ENCODE results near the gene MYL11. TPM values are rescaled to one million over a fixed set of nuclear protein-coding genes. Genes with fewer than 3 reads are reported as not detected.

The MYL11 gene
- polyA plus RNA-seq, 1 of the 3 experiments (the other 2 are of a cell fraction) = 0.23 TPM

- no peak overlapping the region for H3K9ac ChIP-seq
- no peaks in the 10 kb centered on the region for H3K9me2 ChIP-seq
- TF ChIP-seq USF2 (IDR thresholded peaks at IDR 0.05; ENCODE audit: borderline replicate concordance, low read depth, low read length) = no peak
- TF ChIP-seq RXRA (IDR thresholded peaks at IDR 0.05; ENCODE audit: borderline replicate concordance, low read depth) = no peak
- TF ChIP-seq CHD2 (IDR thresholded peaks at IDR 0.05; ENCODE audit: low read length, partially characterized antibody) = no peak
- TF ChIP-seq YY1 (IDR thresholded peaks at IDR 0.05; ENCODE audit: low read depth) = no peak
- no peak for TF ChIP-seq GATA2 (CRISPR knock-in tag; IDR thresholded peaks at IDR 0.05)
- no peak for TF ChIP-seq POLR2AphosphoS5 (IDR thresholded peaks at IDR 0.05; ENCODE audit: low read depth, low read length)
- TF ChIP-seq RFX5 (IDR thresholded peaks at IDR 0.05; ENCODE audit: low read length) = no peak
- TF ChIP-seq FOSL2 (IDR thresholded peaks at IDR 0.05; ENCODE audit: borderline replicate concordance, low read depth) = no peak
- no peak for TF ChIP-seq EZH2phosphoT487 (IDR thresholded peaks at IDR 0.05; ENCODE audit: borderline replicate concordance, low read depth)
- TF ChIP-seq ZBTB33 (IDR thresholded peaks at IDR 0.05; ENCODE audit: borderline replicate concordance, low read depth) = no peak
- TF ChIP-seq MAX (IDR thresholded peaks at IDR 0.05; ENCODE audit: low read depth) = no peak
- TF ChIP-seq FOXM1 (IDR thresholded peaks at IDR 0.05; ENCODE audit: low read depth) = no peak
- no peak for TF ChIP-seq NRF1 (IDR thresholded peaks at IDR 0.05; ENCODE audit: low read depth, low read length)
- no peak for TF ChIP-seq PBX3 (IDR thresholded peaks at IDR 0.05)
- TF ChIP-seq TCF12 (IDR thresholded peaks at IDR 0.05) = no peak
- no peak for TF ChIP-seq MXI1 (IDR thresholded peaks at IDR 0.05; ENCODE audit: low read depth, low read length)
- TF ChIP-seq SIN3A (IDR thresholded peaks at IDR 0.05; ENCODE audit: borderline replicate concordance, low read depth, low read length) = no peak
- no peak for TF ChIP-seq RCOR1 (IDR thresholded peaks at IDR 0.05; ENCODE audit: low read length)
- no peak for TF ChIP-seq JUND (IDR thresholded peaks at IDR 0.05)
- H4K20me1 ChIP-seq (ENCODE audit: insufficient read depth) = peaks cover under 1% of the 10 kb centered on the region; the same call in 1 of the 2 replicates
- H3K36me3 ChIP-seq (replicated peaks in 1 of 2; ENCODE audit: control insufficient read depth in 1 of 2, insufficient read depth in 2 of 2, low read length in 1 of 2) = peaks cover 11 to 28% of the 10 kb centered on the region in 2 experiments
- POLR2A ChIA-PET = no interaction called here
- peaks cover 16% of the 10 kb centered on the region for H3F3A ChIP-seq (replicated peaks; ENCODE audit: insufficient read depth)
- H3K9me3 ChIP-seq = no peaks in the 10 kb centered on the region
- no peaks in the 10 kb centered on the region for H3K27me3 ChIP-seq (ENCODE audit: insufficient read depth)
- no peak overlapping the region for H3K4me3 ChIP-seq (ENCODE audit: low read depth in 2 of 2, low read length in 1 of 2)
- peaks cover 7% of the 10 kb centered on the region; the same call in 1 of the 2 replicates for H3K79me2 ChIP-seq (ENCODE audit: insufficient read depth)
- H2AFZ ChIP-seq (ENCODE audit: low read depth) = no peak overlapping the region
- WGBS (ENCODE audit: low lambda C conversion rate) = 93% methylated on average over 5 of the region's 5 CpGs
- no peak overlapping the region for H3K27ac ChIP-seq (ENCODE audit: low read depth in 2 of 2, low read length in 1 of 2)
- no peak for DNase-seq
- H3K4me2 ChIP-seq = no peak overlapping the region
- CTCF ChIA-PET = interaction anchor here (1.0 to 4.0 kb wide), 3 partner anchors 9 to 29 kb away, joined by 5 to 24 read pairs (median 13); partner anchors contain the start of gene DCTPP1
- H3K4me1 ChIP-seq (ENCODE audit: control insufficient read depth in 1 of 2, insufficient read depth in 2 of 2, low read depth in 1 of 2, low read length in 1 of 2) = peaks cover 0 to 12% of the 10 kb centered on the region in 2 experiments; a peak in 1 of 4 replicates
These were observed 46.4 kb downstream of the MYL11 start for GRCh38 chr16:30421010-30421409.

Small RNA genes lying within 50 kb of the gene (small RNA-seq; reads per million reads assigned to genes)
- 0 to 23.0 (median 0) reads per million in 7 experiments for gene RF00406

Other genes with a start within 250 kb of the MYL11 start
- 13.0 and 13.5 TPM in 2 replicates for gene CORO1A, start 191.2 kb upstream of the MYL11 start, polyA plus RNA-seq (2012; rRNA removed)
- 660 and 726 TPM in 2 replicates for gene BOLA2B, start 181.1 kb upstream of the MYL11 start, polyA plus RNA-seq (2012; rRNA removed)
- 45.0 and 68.8 TPM in 2 replicates for gene SLX1A, start 180.9 kb upstream of the MYL11 start, polyA plus RNA-seq (2012; rRNA removed)
- gene SULT1A3, start 175.5 kb upstream of the MYL11 start, polyA plus RNA-seq (2012; rRNA removed) = 20.4 and 24.1 TPM in 2 replicates
- gene NPIPB13, start 126.3 kb upstream of the MYL11 start, polyA plus RNA-seq (2012; rRNA removed) = 1.9 and 5.3 TPM in 2 replicates
- 80.8 and 85.3 TPM in 2 replicates for gene CD2BP2, start 19.5 kb upstream of the MYL11 start, polyA plus RNA-seq (2012; rRNA removed)
- 15.7 and 20.5 TPM in 2 replicates for gene TBC1D10B, start 4.3 kb upstream of the MYL11 start, polyA plus RNA-seq (2012; rRNA removed)
- gene SEPTIN1, start 7.8 kb downstream of the MYL11 start, polyA plus RNA-seq (2012; rRNA removed) = 0.13 and 0.25 TPM in 2 replicates
- gene ZNF48, start 20.6 kb downstream of the MYL11 start, polyA plus RNA-seq (2012; rRNA removed) = 7.9 and 8.8 TPM in 2 replicates
- 20.4 and 21.7 TPM in 2 replicates for gene ZNF771, start 32.8 kb downstream of the MYL11 start, polyA plus RNA-seq (2012; rRNA removed)
- 78.9 and 79.2 TPM in 2 replicates for gene DCTPP1, start 55.2 kb downstream of the MYL11 start, polyA plus RNA-seq (2012; rRNA removed)
- 30.8 and 36.3 TPM in 2 replicates for gene SEPHS2, start 71.1 kb downstream of the MYL11 start, polyA plus RNA-seq (2012; rRNA removed)
- 0.12 and 0.28 TPM in 2 replicates for gene ITGAL, start 97.9 kb downstream of the MYL11 start, polyA plus RNA-seq (2012; rRNA removed)
- 26.0 and 26.5 TPM in 2 replicates for gene ZNF768, start 151.8 kb downstream of the MYL11 start, polyA plus RNA-seq (2012; rRNA removed)
- 5.6 and 5.8 TPM in 2 replicates for gene ZNF747, start 160.1 kb downstream of the MYL11 start, polyA plus RNA-seq (2012; rRNA removed)
- 2.8 and 3.4 TPM in 2 replicates for gene ZNF764, start 183.6 kb downstream of the MYL11 start, polyA plus RNA-seq (2012; rRNA removed)
- 9.1 and 13.4 TPM in 2 replicates for gene ZNF688, start 196.9 kb downstream of the MYL11 start, polyA plus RNA-seq (2012; rRNA removed)
- 8.8 and 10.6 TPM in 2 replicates for gene ZNF785, start 210.9 kb downstream of the MYL11 start, polyA plus RNA-seq (2012; rRNA removed)
- gene ZNF689, start 235.6 kb downstream of the MYL11 start, polyA plus RNA-seq (2012; rRNA removed) = 2.9 and 3.4 TPM in 2 replicates

Measured in SK-N-SH (cell line).